HG03469 (cell line): ENCODE measurements around the gene IL4.
A peak's percentile ranks its signal among the peaks of the same experiment; 100 is the strongest.

Experiments
- ATAC-seq: cut with Tn5 transposase; IDR thresholded peaks from one replicate; pipeline ENCODE4 v1.9.1; 2021; ENCODE audit warnings: mild to moderate bottlenecking, moderate library complexity, moderate number of reproducible peaks; ENCODE audit not compliant: unreplicated experiment

IL4 gene

GRCh38 chr5:132657676-132658380, 16.0 kb upstream of the IL4 start, which contains the start of gene IL13:
Gene IL13 (plus strand): TSS chr5:132658173. CDS start chr5:132658187, 14 bp downstream.
- no peak for ATAC-seq

GRCh38 chr5:132658381-132659302, 15.1 kb upstream of the IL4 start:
- no peak for ATAC-seq

- no peak for ATAC-seq
Observed at GRCh38 chr5:132659598-132660493, 13.9 kb upstream of the IL4 start.

- no peak for ATAC-seq
Observed at GRCh38 chr5:132661231-132662003, 12.4 kb upstream of the IL4 start.

GRCh38 chr5:132662004-132662401, 11.8 kb upstream of the IL4 start:
- ATAC-seq = no peak

- ATAC-seq = peak; percentile 53
Observed at GRCh38 chr5:132662925-132663770, 10.6 kb upstream of the IL4 start.

GRCh38 chr5:132663771-132664695, 9.8 kb upstream of the IL4 start:
- ATAC-seq = peak; percentile 42

GRCh38 chr5:132664696-132665209, 9.0 kb upstream of the IL4 start:
- ATAC-seq = no peak

GRCh38 chr5:132665574-132666080, 8.2 kb upstream of the IL4 start:
- no peak for ATAC-seq

- no peak for ATAC-seq
Observed at GRCh38 chr5:132666310-132667123, 7.3 kb upstream of the IL4 start.

GRCh38 chr5:132667309-132667708, 6.5 kb upstream of the IL4 start:
- ATAC-seq = no peak

- no peak for ATAC-seq
Observed at GRCh38 chr5:132667761-132668705, 5.8 kb upstream of the IL4 start.

GRCh38 chr5:132668706-132669454, 4.9 kb upstream of the IL4 start:
- no peak for ATAC-seq

GRCh38 chr5:132669455-132669820, 4.4 kb upstream of the IL4 start:
- ATAC-seq = no peak
